NCI-H2196 (cell line): Measurements from ENCODE around the gene SLC22A8.
"Not testable (repeated sequence)": the region's sequence is repeated elsewhere in the genome, so short reads cannot be mapped to it uniquely, and the experiment has no call there.

Source experiments
- DNase-seq: peaks from one replicate; lab custom pipeline; 2025; ENCODE audit not compliant: unreplicated experiment; lab: John Stamatoyannopoulos, UW

Gene SLC22A8, protein sequence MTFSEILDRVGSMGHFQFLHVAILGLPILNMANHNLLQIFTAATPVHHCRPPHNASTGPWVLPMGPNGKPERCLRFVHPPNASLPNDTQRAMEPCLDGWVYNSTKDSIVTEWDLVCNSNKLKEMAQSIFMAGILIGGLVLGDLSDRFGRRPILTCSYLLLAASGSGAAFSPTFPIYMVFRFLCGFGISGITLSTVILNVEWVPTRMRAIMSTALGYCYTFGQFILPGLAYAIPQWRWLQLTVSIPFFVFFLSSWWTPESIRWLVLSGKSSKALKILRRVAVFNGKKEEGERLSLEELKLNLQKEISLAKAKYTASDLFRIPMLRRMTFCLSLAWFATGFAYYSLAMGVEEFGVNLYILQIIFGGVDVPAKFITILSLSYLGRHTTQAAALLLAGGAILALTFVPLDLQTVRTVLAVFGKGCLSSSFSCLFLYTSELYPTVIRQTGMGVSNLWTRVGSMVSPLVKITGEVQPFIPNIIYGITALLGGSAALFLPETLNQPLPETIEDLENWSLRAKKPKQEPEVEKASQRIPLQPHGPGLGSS

DNA sequence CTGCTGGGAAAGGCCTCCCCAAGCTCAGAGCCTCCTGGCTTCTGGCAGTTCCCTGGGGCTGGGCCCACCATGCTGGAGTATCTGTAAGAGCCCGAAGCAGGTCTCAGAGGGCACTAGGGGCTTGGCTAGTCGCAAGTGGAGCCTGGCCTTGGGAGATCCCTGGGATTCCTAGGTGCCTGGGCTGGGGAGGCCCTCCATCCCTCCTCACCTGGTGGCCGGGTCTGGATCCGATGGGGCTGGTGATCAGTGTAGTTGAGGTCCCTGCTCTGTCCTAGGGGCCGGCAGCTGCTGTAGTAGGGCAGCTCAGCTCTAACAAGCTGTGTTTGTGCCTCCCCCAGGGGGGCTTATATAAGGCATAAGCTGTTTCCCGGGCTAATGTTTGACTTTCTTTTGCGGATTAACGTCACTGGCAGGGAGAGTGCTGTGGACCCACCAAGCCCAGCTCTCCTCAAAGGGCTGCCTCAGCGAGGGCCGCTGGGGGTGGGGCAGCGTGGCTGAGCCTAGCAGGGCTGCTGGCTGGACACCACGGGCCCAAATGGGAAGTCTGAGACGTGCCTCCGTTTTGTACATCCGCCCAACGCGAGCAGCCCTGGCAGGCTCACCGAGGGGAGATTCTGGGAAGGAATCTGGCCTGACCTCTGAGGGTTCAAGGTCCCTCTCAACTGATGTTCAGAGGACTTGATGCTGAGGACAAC lies at the start of gene SLC22A8:
Gene SLC22A8 (minus strand): TSS at position 321 of the 695 bp plus-strand sequence. CDS start 883 bp downstream, outside the sequence.
- no peak for DNase-seq

DNA sequence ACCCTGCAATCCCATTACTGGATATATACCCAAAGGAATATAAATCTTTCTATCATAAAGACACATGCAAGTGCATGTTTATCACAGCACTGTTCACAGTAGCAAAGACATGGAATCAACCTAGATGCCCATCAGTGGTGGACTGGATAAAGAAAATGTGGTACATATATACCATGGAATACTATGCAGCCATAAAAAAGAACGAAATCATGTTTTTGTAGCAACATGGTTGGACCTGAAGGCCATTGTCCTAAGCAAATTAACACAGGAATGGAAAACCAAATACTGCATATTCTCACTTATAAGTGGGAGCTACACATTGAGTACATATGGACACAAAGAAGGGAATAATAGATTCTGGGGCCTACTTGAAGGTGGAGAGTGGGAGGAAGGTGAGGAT lies 30.6 kb upstream of the SLC22A8 start:
- DNase-seq = not testable (repeated sequence)

DNA sequence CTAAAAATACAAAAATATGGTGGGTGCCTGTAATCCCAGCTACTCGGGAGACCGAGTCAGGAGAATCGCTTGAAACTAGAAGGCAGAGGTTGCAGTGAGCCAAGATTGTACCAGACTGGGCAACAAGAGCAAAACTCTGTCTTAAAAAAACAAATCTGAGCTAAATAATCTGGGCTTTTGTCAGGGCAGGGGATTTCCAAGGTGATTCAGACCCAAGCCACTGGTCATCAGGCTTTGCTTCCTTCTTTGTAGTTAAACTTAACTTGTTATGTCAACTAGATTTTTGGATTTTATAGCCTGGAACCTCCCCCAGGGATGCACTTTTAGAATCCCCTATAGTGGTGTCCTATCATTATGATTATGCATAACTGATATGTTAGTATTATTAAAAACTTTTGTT lies 27.0 kb upstream of the SLC22A8 start:
- DNase-seq = no peak

DNA sequence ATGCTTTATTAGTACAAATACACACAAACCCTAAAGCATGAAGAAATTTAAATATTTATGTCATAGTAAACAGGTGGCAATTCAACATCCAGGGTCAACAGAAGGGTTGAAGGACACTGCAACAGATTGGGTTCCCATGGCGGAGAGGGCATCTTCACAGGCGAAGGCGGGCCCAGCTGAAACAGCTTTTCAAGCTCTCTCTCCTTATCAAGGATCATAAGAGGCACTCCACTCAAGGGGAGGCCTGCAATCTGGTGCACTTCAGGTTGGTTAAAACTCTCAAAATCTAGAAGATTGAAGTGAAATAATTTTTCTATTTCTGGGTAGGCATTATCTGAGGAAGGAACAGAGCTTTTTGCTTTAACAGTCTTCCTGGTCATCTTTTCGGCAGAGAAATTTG lies 16.8 kb upstream of the SLC22A8 start:
- no peak for DNase-seq

DNA sequence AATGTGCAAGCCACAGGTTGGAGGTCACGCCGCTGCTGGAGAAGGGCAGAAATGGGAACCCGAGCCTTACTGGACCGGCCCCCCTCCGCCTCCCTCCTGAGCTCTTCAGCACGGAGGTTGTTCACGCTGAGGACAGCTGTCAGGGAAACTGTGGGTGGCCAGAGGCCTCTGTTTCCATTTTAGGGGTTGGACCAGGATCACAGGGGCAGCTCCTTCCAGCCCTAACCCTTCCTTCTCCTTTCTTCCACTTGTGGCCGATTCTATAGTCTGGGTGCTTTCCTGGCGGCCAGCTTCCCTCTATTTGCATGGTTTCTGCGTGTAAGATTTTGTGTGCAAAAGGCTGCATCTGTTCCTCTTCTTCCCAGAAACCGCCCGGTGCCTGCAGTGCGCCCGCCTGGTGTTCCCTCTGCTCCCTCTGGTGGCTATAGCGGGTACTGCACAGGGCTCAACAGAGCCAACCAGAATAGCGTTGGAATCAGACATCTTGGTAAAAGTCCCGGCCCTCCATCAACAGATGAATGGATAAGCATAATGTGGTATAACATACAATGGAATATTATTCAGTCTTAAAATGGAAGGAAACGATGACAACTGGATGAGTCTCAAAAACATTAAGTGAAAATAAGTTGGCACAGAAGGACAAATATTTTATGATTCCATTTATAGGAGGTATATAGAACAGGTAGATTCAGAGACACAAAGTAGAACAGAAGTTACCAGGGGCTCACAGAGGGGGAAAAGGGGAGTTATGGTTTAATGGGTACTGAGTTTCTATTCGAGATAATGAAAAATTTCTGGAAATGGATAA lies 8.4 kb upstream of the SLC22A8 start:
- DNase-seq = peak; percentile 90

DNA sequence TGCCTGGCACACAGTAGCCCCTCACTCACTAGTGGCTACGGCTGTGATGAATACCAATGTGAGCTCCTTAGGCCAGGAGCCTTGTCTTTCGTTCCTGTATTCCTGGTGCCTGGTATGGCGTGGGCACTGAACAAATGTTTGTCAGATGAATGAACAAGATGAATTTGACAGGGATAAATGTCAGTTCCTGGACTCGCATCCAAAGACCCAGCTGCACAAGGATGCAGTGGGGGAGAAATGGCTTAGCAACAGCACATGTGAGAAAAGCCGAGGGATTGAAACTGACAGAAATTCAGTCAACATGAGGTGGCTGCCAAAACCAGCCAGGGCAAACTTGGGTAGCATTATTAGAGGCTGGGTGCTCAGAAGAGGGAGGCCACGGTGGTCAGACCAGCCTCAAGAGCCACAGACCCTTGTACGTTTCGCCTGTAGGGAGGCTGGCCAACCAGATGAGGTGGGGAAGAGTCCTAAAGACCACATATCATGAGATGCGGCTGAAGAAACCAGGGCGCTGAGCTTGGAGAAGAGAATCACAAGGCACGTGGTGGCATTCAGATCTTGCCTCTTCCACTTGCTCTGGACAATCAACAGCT lies 7.7 kb upstream of the SLC22A8 start:
- DNase-seq = no peak

DNA sequence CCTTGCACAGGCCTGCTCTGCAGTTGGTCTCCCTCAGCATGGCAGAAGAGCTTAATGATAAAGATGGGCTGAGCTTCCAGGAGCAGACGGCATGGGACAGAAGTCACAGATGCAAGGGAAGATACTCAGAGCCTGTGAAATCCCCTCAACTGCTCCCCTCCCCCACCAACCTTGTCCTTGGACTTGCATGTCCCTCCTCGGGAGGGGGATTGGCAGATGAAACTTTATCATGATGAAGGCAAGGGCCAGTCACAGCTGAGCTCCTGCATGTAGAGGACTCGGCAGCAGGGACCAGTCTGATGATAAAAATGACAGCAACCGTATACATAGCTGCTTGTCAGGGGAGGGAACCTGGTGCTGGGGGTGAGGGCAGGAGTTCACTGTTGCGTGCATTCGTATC lies 6.8 kb upstream of the SLC22A8 start:
- no peak for DNase-seq

DNA sequence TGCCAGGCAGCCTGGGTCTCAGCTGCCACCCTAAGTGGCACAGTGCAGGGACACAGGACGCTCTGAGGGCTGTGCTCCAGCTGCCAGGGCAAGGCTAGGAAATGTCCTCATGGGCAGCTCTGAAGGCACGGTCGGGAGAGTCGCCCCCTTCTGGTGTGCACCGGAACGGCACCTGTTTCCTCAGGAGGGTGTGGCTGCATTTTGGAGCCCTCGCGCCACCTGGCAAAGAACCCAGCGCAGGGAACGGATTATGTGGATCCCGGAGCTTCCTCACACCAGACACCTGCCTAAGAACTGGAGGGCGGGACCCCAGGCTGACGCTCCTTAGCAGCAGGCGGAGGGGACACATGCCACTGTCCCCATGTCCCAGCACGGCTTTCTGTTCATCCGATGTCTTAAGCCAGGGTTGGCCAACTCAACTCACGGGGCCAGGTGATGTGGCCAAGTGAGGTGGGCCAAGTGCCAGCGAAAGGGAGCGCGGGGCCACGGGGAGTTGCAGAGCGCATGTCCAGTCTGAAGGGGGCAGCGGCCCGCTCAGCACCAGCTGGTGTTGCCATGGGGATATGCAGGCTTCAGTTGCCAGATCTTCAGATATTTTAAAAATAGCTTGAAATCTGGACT lies 5.1 kb upstream of the SLC22A8 start:
- DNase-seq = no peak

DNA sequence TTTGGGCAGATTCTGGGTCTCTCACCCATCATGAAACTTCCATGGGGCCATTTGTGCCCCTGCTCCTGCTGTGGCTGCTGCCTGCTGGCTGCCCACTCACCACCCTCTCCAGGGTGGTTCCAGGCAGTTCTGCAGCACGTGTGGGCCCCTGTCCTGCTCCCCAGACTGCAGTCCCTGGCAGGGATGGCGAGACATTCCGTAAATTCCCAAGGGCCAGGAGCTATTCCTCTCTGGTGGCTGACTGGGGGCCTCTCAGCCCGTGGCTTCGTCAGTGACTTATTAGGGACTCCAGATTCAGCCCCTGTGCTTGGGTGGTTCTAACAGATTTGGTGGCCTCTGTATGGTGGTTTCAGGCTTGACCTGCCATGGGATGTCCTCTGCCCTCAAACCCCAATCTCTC lies 3.9 kb upstream of the SLC22A8 start:
- DNase-seq = no peak

DNA sequence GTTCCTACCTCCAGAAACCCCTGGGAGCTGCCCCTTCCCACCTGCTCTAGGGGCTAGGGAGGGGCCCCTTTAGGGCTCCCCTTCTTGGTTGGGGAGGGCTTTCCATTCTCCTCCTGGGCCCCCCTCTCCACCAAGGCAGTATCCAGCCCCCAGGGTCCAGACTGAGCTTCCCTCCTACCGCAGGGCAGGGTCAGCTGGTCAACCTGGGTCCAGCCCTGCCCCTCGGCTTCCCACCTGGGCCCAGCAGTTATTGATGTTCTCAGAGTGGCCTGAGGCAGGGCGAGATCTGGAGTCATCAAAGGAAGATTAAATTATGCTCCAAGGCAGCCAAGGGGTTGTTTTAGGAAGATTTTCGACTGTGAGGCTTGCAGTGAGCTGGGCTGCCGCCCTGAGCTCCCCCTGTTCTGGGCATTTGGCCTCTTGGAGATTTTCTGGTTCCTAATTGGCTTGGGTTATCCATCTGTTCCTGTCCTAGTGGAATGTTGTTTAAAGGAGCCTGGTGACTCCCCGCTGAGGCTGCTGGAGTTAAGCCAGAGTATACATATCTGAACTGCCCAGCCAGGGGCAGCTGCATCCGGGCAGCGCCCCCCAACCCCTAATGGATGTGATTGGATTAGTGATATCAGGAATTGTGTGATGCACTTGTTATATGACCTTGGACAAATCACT lies 1.8 kb upstream of the SLC22A8 start:
- DNase-seq = no peak

DNA sequence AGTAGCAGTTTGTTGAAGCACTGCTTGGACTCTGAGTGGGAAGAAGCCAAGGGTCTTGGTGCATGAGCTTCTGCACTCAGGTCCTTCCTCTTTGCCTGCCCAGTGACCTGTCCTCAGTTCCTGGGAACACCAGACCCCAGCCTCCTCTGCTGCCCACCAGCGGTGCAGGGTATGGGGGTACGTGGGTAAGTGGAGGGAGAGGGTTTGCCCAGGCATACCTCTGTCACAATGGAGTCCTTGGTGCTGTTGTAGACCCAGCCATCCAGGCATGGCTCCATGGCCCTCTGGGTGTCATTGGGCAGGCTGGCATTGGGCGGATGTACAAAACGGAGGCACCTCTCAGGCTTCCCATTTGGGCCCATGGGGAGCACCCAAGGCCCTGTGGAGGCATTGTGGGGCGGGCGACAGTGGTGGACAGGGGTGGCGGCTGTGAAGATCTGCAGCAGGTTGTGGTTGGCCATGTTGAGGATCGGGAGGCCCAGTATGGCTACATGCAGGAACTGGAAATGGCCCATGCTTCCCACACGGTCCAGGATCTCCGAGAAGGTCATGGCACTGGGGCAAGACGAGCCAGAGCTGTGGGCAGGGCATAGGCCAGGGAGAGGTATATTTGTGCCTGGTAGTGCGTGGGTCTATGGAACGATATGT lies 1.1 kb downstream of the SLC22A8 start:
- DNase-seq = no peak

DNA sequence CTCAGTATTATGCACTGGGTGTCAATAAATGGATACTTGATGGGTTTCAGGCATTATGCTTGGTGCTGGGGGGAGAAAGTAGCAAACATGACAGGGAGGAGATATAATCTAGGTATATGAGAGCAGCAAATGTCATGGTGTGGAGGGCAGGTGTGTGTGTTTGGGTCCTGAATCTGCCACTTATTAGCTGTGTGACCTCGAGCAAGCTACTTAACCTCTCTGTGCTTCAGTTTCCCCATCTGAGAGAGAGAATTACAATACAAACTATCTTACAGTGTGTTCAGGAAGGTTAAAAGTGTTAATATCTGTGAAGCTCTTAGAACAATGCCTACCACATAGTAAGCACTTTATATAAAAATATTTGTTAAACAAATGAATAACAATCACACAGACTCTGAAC lies 2.8 kb downstream of the SLC22A8 start:
- no peak for DNase-seq

DNA sequence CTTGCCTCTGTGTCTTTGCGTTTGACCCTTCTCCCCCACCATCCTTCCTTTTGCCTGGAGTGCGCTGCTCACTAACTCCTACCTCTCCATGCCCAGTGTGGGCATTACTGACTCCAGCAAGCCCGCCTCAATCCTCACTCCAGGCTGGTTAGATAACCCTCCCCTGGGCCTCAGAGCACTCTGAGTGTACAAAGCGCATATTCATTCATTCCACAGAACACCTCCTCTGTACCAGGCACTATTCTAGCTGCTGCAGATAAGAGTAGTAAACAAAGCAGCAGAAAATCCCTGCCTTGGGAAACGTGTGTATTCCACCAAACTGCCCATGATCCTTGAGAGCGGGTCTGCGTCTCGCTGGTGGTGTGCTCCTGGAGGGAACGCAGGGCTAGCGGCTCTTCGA lies 3.2 kb downstream of the SLC22A8 start:
- no peak for DNase-seq

DNA sequence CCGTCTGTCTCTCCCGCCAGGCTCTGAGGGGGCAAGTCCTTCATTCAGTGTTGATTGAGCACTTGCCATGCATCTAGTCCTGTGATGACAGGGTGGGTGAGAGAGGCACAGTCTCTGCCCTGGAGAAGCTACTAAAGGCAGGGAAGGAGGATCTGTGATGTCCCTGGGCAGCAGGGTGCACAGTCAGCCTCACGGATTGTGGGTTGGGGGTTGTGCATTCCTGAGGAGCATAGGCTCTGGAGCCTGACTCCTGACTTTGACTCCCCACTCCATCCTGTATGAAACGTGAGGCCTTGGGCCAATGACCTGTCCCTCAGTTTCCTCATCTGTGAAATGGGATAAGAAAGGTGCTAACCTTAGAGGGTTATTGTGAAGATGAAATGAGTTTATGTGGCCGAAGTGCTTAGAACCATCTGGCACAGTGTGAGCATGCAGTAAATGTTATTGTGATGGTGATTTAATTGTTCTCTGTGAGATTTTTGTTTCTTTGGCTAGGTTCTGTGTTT lies 4.7 kb downstream of the SLC22A8 start:
- no peak for DNase-seq

DNA sequence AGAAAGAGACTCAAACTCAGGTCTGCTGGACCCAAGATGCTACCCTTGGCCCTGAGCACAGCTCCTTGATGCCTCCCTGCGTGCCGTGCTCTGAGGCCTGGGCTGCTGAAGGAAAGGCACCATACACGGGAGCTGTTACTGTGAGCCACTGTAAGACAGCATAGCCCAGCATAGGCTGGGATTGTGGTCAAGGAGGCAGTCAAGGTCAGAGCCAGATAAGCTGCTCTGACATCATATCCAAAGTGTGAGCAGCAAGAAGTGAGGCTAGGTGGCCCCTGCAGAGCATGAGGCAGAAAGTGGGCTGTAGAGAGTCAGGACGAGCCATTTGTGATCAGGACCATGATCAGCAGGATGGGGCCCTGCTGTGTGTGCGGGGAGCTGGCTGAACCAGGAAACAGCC lies 7.7 kb downstream of the SLC22A8 start:
- no peak for DNase-seq

DNA sequence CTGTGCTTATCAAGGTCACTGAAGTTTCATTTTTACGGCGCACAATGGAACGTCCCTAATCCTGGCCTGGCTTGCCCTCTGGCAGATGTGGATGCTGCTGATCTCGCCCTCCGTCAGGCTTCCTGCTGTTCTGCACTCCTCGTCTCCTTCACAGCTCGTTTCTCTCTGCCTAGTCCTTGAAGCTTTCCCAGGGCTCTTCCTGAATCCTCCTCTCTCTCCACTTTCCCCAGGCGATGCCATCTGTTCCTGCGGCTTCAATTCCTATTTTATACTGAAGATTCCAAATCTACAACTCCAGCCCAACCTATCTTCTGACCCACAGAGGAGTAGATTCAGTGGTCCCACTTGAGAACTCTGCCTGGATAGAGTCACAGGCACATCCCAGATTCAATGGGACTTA lies 14.2 kb downstream of the SLC22A8 start:
- no peak for DNase-seq

DNA sequence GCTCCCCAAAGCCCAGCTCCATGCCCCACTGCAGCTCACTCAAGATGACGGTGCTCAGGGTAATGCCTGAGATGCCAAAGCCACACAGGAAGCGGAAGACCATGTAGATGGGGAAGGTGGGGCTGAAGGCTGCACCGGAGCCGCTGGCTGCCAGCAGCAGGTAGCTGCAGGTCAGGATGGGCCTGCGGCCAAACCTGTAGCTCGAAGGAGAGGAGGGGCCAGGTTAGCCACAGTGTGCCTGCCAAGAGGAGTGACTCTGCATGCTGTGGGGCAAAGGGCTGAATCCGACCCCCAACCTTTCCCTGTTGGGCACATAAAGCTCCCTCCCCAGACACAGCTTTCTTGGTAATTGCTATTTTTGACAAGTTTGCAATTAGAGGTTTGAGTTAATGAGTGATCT lies 16.0 kb downstream of the SLC22A8 start:
- no peak for DNase-seq

DNA sequence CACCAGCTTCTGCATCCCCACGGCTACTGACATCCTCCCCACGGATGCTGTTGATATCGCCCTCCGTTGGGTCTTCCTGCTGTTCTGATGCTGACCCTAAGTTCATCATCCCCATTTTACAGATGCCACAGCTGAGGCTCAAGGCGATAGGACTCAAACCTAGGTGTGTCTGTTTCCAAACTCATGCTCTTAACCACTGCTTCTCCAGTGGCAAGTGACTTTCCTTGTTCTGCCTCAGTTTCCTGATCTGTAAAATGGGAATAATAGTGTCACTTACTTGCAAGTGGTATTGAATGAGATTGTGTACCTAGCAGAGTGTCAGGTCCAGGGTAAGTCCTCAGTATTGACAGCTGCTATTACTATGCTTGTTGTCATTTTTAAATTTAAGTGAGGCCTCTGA lies 16.5 kb downstream of the SLC22A8 start:
- DNase-seq = no peak

DNA sequence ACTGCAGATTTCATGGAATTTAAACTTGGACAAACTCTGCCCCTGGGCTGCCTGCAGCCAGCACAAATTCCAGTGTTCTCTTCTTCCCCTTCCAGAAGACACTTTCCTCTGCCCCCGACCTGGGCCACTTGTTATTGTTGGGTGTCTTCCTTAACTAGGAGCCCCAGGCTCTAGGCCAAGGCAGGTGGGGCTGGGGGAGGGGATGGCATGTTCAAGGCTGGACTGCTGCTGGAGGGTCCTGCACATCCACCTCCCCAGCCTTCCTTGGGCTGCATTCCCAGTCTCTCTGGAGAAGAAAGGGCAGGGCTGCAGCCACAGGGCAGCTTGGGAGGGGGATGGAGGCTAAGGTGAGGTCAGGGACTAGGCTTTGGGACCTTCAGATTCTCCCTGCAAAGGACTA lies 19.4 kb downstream of the SLC22A8 start:
- no peak for DNase-seq
